22Rv1 (cell line): Measurements from ENCODE around the gene UBE2S.

ENCODE experiments used
- CTCF ChIP-seq: fragments of 450-650 bp; IDR thresholded peaks from 2 replicates; pipeline ENCODE4 v1.5.1; 2017; ENCODE audit warnings: mild to moderate bottlenecking
- ZFX ChIP-seq: fragments of 450-650 bp; IDR thresholded peaks from 2 replicates; pipeline ENCODE4 v1.6.1; 2017; ENCODE audit warnings: antibody characterized with exemption, borderline replicate concordance

- TF ChIP-seq CTCF (no peak), ZFX (no peak)
Measured at GRCh38 chr19:55451163-55451964, 43.8 kb upstream of the UBE2S start.
